ENCODE results near the gene PEAR1. TPM values are rescaled to one million over a fixed set of nuclear protein-coding genes. Genes with fewer than 3 reads are reported as not detected.

PEAR1 gene
- total and polyA plus RNA-seq, 2 of the 8 experiments (the other 6 are each of a cell fraction or from before 2014, with no cell fraction given) = 0.63 to 0.71 TPM

GRCh38 chr1:156862997-156863599, 30.4 kb upstream of the PEAR1 start:
- Histone ChIP-seq H4K5ac (ENCODE audit: insufficient read length, low read depth, low read length) (no peak overlapping the region), H3K79me2 (ENCODE audit: control insufficient read depth in 1 of 2, insufficient read depth in 2 of 2, low read length in 2 of 2) (no peaks in the 10 kb centered on the region), H2BK12ac (ENCODE audit: low read depth, low read length) (no peak overlapping the region), H2BK120ac (replicated peaks; ENCODE audit: low read depth, low read length) (no peak overlapping the region), H2BK20ac (ENCODE audit: low read length) (no peak overlapping the region), H4K20me1 (replicated peaks in 1 of 2; ENCODE audit: control insufficient read depth in 1 of 2, insufficient read depth in 2 of 2, low read length in 2 of 2) (peaks cover 1 to 7% of the 10 kb centered on the region in 2 experiments), H3K9ac (replicated peaks in 1 of 4; ENCODE audit: extremely low read depth in 1 of 4, low read depth in 3 of 4, low read length in 3 of 4) (no peak overlapping the region), H4K8ac (ENCODE audit: extremely low read depth, insufficient read depth, low read length) (no peak overlapping the region), H3K4me3 (ENCODE audit: extremely low read depth in 1 of 4, insufficient read depth in 2 of 4, low read depth in 3 of 4, low read length in 4 of 4) (no peak overlapping the region), H3K9me3 (ENCODE audit: insufficient read depth in 2 of 2, low read depth in 1 of 2, low read length in 1 of 2) (no peaks in the 10 kb centered on the region), H3K18ac (ENCODE audit: extremely low read depth, low read length) (no peak overlapping the region), H3K4ac (replicated peaks; ENCODE audit: insufficient read length, low read depth, low read length) (no peak overlapping the region), H3K4me2 (ENCODE audit: insufficient read depth in 1 of 2, low read depth in 2 of 2, low read length in 2 of 2) (no peak overlapping the region), H3K27ac (ENCODE audit: low read depth, low read length) (no peak overlapping the region), H3K23ac (ENCODE audit: insufficient read length) (no peak overlapping the region), H3K14ac (ENCODE audit: insufficient read length) (no peak overlapping the region), H2BK15ac (ENCODE audit: low read length) (no peak overlapping the region), H2BK5ac (ENCODE audit: low read depth, low read length) (no peak overlapping the region), H3K23me2 (ENCODE audit: low read depth, low read length) (peaks cover 19% of the 10 kb centered on the region; the same call in 1 of the 2 replicates), H3K4me1 (replicated peaks in 1 of 4; ENCODE audit: control insufficient read depth in 3 of 4, insufficient read depth in 4 of 4, low read length in 3 of 4) (peaks cover 0 to 21% (median 15%) of the 10 kb centered on the region in 4 experiments; a peak in 5 of 7 replicates), H3K36me3 (ENCODE audit: control insufficient read depth in 2 of 4, insufficient read depth in 4 of 4, low read length in 3 of 4) (peaks cover 0 to 2% (median 0%) of the 10 kb centered on the region in 4 experiments; a peak in 1 of 8 replicates), H2AFZ (ENCODE audit: low read length) (no peak overlapping the region), H4K91ac (replicated peaks; ENCODE audit: insufficient read length, low read length) (no peak overlapping the region), H3K56ac (replicated peaks; ENCODE audit: insufficient read length, low read depth, low read length) (no peak overlapping the region), H3K27me3 (replicated peaks in 1 of 4; ENCODE audit: control insufficient read depth in 3 of 4, extremely low read depth in 1 of 4, insufficient read depth in 3 of 4, low read length in 3 of 4) (peaks cover 46 to 73% (median 65%) of the 10 kb centered on the region in 4 experiments), H3K79me1 (ENCODE audit: low read depth, low read length) (no peaks in the 10 kb centered on the region), H2AK5ac (ENCODE audit: low read depth, low read length) (no peak overlapping the region)
- ChIA-PET CTCF (ENCODE audit: partially characterized antibody) (interaction anchor here (1.0 to 25.2 kb wide), 11 partner anchors 13 to 236 kb away, joined by 3 to 719 read pairs (median 84); partner anchors contain the start of genes CRABP2, LRRC71 and PEAR1), POLR2A (ENCODE audit: partially characterized antibody) (no interaction called here)
- FAIRE-seq = no peak
- DNase-seq (ENCODE audit: low read depth in 1 of 2, low spot score in 2 of 2) = no peak
- 60% methylated on average over 10 of the region's 10 CpGs; no CpG with 5 or more reads in 1 of the 2 experiments for WGBS, 2 experiments (ENCODE audit: extremely low coverage in 1 of 2, insufficient coverage in 1 of 2, insufficient read length in 1 of 2, insufficient replicate concordance in 2 of 2, low coverage in 1 of 2, low lambda C conversion rate in 2 of 2, missing lambda C conversion rate in 1 of 2)
- TF ChIP-seq JUN (IDR thresholded peaks at IDR 0.05; ENCODE audit: low read depth, low read length) = no peak
- TF ChIP-seq TEAD4 (IDR thresholded peaks at IDR 0.05; ENCODE audit: low read depth, low read length) = no peak
- no peak for TF ChIP-seq KDM5A (IDR thresholded peaks at IDR 0.05; ENCODE audit: low read length)
- no peak for TF ChIP-seq CBX8 (IDR thresholded peaks at IDR 0.05; ENCODE audit: borderline replicate concordance, low read depth, low read length)
- no peak for TF ChIP-seq HDAC2 (IDR thresholded peaks at IDR 0.05; ENCODE audit: borderline replicate concordance in 1 of 2, low read depth in 2 of 2, low read length in 2 of 2)
- TF ChIP-seq CHD2 (IDR thresholded peaks at IDR 0.05; ENCODE audit: low read length) = no peak
- TF ChIP-seq EP300 (IDR thresholded peaks at IDR 0.05; ENCODE audit: borderline replicate concordance in 1 of 2, low read depth in 2 of 2, low read length in 2 of 2) = no peak
- no peak for TF ChIP-seq JUND (IDR thresholded peaks at IDR 0.05; ENCODE audit: low read length)
- TF ChIP-seq SIX5 (IDR thresholded peaks at IDR 0.05; ENCODE audit: low read depth, low read length) = no peak
- no peak for TF ChIP-seq SIRT6 (IDR thresholded peaks at IDR 0.05; ENCODE audit: low read length)
- TF ChIP-seq GABPA (IDR thresholded peaks at IDR 0.05; ENCODE audit: borderline replicate concordance, insufficient read depth, low read length) = no peak
- TF ChIP-seq SRF (IDR thresholded peaks at IDR 0.05; ENCODE audit: low read depth, low read length) = no peak
- TF ChIP-seq NANOG (IDR thresholded peaks at IDR 0.05; ENCODE audit: insufficient read depth, low read depth, low read length, poor library complexity, severe bottlenecking) = no peak
